Activated CD4-positive, alpha-beta T cell treated with anti-CD3 and anti-CD28 coated beads, Interleukin-10, Interleukin-2, amounts not matched to agents 100 ng/mL and 50 ng/mL, durations not matched to agents 16 hours and 8 hours (primary cell): ENCODE measurements around the gene CCDC183.
A peak's percentile ranks its signal among the peaks of the same experiment; 100 is the strongest.
"Not testable (repeated sequence)": the region's sequence is repeated elsewhere in the genome, so short reads cannot be mapped to it uniquely, and the experiment has no call there.

Experiments
- DNase-seq: peaks from one replicate; pipeline ENCODE4 v3.0.0-alpha.2; 2020

CCDC183 gene

DNA sequence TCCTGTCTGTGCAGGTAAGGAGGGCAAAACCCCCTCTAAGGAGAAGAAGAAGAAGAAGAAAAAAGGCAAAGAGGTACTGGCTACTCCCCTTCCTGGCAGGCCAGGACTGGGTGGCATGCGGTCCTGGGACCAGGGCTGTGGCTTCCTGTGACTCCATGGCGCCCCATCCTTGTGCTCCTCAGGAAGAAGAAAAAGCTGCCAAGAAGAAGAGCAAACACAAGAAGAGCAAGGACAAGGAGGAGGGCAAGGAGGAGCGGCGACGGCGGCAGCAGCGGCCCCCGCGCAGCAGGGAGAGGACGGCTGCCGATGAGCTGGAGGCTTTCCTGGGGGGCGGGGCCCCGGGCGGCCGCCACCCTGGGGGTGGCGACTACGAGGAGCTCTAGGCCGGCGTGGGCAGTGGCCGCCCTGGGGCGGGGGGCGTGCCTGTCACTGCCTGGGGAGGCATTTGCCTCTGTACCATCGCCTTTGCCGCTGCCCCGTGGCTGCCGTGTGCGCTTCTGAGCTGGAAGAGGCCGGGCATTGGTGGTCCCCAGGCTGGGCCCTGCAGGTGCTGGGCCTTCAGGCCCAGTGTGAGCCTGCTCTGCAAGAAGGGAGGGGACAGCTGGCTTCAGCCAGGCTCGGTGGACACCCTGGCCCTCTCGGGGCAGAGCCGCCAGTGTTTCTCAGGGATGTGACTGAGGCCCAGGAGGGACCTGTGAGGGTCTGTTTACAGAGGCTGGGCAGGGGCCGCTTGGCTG lies 44.2 kb downstream of the CCDC183 start:
- DNase-seq = no peak

DNA sequence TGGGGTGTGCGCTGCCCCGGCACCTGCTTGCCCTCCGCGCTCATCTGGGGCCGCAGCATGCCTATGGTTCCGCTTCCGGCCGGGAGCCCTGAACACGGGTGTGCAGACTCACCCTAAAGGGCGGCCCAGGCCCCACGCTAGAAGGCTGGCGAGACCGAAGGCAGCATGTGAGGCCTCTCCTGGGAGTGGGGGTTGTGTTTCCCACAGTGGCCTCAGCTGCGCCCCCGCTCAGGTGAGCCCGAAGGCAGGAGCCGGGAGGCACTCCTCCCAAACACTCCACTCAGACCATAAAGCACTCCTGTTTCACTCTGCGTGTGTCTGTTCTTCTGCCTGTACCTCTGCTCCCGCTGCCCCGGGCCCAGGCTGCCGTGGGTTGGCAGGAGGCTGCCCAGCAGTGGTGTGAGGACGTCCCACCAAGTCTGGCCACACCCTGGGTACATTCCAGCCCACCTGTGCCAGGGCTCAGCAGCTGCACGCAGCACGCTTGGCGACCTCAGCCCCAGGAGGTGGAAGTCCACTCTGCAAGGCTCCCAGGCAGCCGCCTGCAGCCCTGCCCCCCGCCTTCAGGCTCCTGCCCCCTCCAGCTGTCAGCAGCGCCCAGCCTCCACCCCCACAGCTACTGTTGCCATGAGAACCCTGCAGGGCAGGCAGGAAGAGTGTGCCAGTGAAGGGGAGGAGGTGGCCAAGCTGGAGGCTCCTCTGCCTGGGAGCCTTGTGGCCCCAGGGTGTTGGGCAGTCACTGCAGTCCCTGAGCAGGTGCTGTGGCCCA lies 44.9 kb downstream of the CCDC183 start:
- DNase-seq = no peak

DNA sequence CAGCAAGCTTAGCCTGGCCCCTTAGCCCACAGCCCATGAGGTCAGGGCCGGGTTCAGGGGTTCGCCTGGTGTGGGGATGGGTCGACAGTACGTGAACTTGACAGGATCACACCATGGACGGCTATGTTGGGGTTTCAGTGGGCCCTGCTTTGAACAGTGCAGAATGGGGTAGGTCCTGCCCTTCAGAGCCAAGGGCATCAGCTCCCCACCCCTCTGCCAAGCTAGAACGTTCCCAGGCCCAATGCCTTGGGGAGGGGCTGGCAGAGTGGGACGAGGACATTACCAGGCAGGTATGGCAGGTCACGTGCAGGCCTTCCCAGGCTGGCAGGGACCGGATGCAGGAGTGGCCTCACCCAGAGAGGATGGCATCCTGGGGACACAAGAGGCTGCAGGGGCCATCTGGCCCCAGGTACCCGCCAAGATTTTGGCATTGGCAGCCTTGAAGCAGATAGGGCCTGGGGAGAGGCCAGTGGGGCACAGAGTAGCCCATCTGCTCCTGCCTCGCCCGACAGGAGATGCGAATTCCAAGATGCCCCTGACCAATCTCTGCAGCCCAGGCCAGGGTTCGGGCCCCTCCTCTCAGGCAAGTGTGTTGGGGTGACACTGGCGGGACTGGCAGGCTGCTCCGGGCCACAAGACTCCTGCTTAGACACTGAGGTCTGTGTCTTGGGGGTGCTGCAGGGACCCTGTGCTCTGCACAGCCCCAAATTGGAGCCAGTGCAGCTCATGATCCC lies 45.7 kb downstream of the CCDC183 start:
- not testable (repeated sequence) for DNase-seq

DNA sequence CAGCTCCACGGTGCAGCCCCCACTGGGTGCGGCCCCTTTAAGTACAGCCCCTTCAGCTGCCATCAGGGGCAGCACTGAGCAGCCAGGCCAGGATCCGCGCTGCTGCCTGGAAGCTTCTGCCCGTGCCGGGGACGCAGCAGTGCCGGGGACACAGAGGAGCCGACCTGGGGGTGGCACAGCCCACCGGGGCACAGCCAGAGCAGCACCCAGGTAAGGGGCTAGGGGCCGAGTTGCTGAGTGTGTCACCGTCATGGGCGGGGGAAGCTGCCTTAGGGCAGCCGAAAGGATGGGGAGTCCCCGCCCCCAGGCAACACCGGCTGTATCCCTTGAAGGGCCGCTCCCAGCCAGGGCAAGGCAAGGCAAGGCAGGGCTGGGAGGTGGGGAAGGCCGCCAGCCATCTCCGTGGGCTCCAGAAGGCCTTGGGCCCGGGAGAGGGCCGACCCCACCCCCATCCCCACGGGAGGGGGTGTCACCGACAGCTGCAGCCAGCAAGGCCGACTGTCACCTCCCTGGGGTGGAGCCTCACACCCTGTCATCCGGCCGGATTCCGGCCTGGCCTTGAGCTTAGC lies 46.3 kb downstream of the CCDC183 start, which contains the start of gene AJM1:
AJM1 (plus strand) TSS at position 99 of the 569 bp plus-strand sequence. CDS start 1,937 bp downstream, outside the sequence.
- peak; percentile 86 for DNase-seq

DNA sequence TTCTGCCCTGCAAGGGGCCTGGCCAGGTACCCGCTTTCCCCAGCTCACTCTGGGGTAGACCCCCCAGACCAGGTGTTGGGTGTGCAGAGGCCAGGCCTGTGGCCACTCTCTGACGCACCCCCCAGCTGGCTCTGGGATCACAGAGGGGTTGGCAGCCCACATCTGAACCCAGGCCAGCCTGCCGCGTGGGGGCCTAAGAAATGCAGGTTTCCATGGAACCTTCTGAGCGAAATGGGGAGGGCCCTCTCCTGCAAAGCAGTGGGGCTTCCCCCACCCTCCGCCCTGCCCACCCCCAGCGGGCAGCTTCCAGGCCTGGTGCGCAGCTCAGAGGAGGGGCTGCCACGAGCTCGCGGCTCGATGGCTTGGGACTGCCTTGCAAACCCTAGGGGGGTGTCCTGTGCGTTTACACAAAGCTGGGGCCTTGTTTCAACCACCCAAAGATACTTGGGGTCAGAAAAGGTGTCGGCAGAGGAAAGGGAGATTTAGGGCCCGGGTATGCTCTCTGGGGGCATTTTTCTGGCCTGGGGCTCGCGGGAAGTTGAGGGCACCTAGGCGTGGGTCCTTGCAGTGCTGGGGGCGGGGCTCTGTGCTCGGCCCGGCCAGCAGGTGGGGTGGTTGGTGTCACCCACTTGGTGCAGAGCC lies 47.1 kb downstream of the CCDC183 start:
- DNase-seq = not testable (repeated sequence)

DNA sequence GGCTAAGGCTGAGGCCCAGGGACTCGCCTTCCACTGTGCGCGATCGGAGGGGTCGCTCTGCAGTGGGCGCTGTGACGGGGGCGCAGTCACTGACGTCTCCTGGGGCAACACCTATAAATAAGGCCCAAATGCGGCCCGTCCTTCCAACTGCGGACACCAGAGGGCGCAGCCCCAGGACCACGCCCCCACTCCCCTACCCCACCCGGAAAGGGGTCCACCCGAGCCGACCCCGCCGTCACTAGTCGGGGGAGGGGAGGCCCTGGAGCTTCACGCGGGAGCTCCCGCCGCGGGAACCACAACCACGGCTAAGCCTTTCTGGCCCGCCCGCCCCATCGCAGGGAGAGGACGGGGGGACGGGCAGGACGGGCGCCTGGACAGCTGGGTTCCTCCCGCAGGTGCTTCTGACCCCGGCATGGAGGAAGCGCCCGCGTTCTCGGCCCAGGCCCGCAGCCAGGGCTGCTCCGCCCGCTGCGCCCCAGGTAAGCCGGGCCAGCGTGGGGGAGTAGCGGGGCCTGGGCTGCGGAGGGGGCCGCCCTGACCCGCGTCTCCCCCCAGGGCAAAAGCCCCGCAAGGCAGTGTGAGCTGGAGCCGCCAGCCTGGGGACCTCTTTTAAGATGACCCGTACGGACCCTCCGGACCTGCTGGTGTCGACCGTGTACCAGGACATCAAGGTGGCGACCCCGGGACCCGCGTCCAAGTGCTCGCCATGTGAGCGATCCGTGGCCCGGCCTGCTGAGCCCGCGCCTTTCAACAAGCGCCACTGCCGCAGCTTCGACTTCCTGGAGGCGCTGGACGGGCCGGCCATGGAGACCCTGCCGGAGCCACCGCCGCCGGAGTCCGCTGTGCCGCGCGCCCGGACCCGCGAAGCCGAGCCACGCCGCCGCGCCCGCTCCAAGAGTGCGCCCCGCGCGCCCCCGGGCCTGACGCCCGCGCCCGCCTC lies 47.9 kb downstream of the CCDC183 start:
- DNase-seq = peak; percentile 66

DNA sequence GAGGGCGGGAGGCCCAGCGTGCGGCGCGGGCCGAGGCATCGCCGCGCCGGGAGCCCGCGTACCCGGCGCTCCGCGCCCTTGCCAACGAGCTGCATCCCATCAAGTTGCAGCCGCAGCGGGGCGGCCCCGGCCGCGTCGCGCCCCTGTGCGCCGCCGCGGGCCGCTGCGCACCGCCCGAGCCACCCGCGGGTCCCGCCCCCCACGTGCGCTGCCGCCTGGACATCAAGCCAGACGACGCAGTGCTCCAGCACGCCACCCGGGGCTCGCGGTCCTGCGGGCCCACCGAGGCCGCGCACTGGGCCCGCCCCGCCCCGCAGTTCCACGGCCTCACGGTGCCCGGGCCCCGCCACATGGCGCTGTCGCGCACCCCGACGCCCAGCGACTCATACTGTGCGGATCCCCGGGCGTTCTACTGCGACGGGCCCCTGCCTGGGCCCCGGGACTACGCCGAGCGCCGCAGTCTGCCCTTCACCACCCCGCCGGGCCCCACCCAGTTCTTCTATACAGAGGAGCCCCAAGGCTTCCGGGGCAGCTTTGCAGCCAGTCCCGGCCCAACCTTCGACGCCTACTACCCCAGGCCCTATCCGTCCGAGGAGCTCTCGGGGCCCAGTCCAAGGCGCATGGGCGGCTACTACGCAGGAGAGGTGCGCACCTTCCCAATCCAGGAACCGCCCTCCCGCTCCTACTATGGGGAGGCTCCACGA lies 48.8 kb downstream of the CCDC183 start:
- no peak for DNase-seq

DNA sequence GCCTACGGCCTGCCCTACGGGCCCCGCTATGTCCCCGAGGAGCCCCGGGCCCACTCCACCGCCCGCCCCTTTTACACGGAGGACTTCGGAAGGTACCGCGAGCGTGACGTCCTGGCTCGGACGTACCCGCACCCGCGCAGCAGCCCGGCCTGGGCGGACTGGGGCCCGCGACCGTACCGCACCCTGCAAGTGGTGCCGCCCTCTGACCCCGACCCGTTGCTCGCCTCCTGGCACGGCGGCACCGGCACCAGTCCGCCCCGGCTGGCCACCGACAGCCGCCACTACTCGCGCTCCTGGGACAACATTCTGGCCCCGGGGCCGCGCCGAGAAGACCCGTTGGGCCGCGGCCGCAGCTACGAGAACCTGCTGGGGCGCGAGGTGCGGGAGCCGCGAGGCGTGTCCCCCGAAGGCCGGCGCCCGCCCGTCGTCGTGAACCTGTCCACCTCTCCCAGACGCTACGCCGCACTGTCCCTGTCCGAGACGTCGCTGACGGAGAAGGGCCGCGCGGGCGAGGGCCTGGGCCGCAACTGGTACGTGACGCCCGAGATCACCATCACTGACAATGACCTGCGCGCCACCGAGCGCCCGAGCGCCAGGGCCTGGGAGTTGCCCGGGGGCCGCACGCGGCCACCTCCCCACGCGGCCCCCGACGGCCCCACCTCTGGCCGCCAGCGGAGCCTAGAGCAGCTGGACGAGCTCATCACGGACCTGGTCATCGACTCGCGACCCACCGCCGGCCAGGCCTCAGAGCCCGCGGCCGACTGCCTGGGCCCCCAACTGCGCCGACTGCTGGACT lies 49.5 kb downstream of the CCDC183 start:
- DNase-seq = no peak

DNA sequence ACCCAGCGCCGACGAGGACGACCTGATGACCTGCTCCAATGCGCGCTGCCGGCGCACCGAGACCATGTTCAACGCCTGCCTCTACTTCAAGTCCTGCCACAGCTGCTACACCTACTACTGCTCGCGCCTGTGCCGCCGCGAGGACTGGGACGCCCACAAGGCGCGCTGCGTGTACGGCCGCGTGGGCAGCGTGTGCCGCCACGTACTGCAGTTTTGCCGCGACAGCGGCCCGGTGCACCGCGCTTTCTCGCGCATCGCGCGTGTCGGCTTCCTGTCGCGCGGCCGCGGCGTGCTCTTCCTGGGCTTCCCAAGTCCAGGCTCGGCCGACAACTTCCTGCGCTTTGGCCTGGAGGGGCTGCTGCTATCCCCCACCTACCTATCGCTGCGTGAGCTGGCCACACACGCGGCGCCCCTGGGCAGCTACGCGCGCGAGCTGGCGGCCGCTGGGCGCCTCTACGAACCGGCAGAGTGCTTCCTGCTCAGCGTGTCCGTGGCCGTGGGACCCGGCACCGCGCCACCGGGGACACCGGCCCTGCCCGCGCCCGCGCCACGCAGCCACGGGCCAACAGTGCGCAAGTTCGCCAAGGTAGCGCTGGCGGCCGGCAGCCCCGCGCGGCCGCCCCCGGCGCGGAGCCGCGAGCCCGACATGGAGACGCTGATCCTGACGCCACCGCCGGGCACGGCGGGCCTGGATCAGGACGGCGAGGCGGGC lies 50.4 kb downstream of the CCDC183 start:
- DNase-seq = no peak

DNA sequence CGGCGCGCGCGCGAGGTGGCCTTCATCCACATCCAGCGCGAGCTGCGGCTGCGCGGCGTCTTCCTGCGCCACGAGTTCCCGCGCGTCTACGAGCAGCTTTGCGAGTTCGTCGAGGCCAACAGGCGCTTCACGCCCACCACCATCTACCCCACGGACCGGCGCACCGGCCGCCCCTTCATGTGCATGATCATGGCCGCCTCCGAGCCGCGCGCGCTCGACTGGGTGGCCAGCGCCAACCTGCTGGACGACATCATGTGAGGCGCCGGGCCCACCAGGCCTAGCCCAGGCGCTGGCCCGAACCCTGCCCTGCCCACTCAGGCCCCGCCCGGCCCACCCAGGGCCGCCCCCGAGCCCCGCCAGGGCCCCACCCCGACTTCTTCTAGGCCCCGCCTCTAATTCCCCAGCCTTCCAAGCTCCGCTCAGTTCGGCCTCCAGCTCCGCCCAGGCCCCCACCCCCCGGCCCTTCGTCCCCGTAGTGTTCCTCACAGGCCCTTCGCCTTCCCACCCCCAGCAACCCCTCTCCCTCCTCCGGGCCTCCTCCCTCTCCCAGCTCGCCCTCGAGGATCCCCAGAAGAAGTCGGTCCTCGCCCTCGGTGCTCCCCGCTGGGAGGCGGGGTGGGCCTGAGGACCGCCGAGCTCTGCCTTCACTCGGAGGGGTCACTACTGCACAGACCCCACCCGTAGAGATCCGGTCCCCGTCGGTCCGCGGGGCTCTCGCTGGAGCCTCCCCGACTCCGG lies 51.1 kb downstream of the CCDC183 start:
- DNase-seq = peak; percentile 54

DNA sequence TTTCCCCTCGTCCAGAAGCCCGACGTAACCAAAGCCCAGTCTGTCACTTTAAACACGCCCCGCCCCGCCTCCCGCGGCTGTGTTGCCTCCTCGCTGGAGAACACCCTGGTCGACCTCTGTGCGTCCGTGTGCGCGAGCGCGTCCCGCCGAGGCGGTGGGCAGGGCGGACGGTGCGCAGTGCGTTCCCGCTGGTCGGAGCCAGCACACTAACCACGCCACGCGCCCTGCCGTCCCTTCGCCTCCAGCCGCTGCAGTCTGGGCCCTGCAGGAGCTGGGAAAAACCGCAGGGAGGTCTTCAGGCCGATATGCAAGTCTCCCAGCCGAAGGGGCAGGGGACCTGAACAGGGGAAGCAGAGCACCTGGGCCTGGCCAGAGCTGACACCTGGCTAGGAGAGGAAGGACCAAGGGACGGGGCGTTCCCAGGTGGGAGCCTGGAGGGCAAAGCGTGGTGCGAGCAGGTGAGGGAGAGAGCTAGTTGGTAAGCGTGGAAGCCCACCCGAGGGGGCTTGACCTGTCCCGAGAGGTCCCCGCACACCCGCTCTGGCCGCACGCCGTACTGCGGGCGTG lies 51.8 kb downstream of the CCDC183 start:
- DNase-seq = peak; percentile 91

DNA sequence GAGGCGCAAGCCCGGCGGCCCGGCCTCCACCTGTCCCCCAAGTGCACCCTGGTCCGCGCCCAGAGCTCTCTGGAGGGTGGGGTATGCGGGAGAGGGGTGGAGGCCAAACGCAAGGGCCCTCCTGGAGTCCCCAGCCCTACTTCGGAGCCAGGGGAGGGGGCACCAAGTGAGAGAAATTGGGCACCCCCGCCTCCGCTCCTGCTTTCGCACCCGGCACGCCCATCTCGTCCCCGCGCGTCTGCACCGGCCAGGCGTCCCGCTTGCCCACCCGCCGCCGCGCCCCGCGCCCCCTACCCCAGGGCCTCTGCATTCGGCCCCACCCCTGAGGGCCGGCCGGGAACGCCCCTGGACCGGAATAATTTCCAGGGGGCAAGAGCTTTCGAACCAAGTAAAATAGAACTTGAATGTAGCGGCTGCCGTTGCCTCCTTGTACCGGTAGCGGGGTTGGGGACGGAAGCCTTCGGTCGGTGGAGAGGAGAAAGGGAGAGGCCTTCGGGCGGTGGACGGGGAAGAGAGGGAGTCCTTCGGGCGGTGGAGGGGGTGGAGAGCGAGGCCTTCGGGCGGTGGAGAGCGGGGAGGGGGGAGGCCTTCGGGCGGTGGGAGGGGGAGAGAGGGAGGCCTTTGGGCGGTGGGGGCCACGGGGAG lies 52.4 kb downstream of the CCDC183 start:
- DNase-seq = peak; percentile 50

DNA sequence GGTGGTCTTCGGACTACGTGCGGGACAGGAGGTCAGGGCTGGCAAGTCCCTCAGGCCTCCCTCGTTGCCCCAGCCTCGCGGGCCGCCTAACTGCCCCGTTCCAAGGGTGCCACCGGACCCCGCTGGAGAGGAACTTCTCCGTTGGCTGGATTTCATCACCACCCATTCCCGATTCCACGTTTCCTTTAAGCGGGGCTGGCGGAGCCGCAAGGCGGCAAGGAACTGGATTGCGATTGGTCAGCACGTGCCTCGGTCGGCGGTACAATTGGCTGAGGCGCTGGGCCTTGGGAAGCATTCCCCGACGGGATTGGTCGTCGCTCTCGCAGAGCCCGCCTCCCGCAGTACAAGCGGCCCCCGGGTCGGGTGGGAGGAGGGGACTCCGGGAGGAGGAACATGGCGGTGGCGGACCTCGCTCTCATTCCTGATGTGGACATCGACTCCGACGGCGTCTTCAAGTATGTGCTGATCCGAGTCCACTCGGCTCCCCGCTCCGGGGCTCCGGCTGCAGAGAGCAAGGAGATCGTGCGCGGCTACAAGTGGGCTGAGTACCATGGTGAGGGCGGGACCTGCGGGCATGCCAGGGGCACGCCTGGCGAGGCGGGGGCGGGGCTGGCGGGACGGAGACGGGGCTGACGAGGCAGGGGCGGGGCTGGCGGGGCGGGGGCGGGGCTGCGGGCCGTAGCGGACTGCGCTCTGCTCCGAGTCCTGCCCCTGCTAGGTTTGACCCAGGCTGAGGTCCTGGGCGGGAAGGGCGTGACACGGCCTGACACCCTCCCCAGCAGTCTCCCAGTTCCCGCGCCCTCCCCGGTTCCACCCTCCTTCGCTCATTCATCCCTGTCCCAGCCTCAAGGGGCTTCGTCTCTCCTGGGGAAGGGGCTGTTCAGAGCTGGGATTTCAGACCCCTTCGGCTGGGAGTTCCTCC lies 53.2 kb downstream of the CCDC183 start, which contains the start of gene PHPT1:
PHPT1 (plus strand) TSS at position 372 of the 922 bp plus-strand sequence; CDS start at position 394, 22 bp downstream.
- DNase-seq = peak; percentile 99

DNA sequence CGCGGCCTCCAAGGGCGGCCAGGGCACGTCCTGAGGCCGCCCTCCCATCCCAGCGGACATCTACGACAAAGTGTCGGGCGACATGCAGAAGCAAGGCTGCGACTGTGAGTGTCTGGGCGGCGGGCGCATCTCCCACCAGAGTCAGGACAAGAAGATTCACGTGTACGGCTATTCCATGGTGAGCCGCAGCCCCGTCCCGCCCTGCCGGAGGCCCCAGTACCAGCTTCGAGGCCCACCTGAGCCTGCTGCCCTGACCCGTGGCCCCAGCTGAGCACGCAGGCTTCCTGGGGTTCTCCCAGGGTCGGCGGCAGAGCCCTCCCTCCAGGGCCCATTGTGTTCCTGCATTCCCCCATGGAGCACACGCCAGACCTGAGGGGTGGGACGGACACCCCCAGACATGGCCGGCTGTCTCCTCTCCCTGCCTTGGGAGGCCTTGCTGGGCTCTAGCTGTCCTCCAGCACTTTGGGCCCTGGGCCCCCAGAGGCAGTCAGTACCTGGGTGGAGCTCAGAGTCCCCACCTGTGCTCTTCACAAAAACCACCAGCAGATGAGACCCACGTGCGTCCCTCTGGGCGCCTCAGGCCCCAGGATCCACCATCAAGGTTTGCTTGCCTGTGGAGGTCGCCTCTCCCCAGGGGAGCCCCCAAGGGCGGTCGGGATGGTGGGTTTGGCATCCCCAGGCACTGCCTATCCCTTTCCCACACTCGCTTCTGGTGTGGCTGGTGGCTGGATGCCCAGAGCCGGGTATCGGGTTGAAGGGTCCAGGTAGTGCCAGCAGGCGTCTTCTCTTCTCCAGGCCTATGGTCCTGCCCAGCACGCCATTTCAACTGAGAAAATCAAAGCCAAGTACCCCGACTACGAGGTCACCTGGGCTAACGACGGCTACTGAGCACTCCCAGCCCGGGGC lies 54.1 kb downstream of the CCDC183 start:
- DNase-seq = no peak
